WTC11 (cell line): ENCODE data around the gene HCFC1. TPM values are rescaled to one million over a fixed set of nuclear protein-coding genes. Genes with fewer than 3 reads are reported as not detected.

Source experiments
- ATAC-seq: fragments of 200-7000 bp; cut with Tn5 transposase; 2 replicates; pipeline ENCODE4 v1.10.0; 2021; ENCODE audit warnings: mild to moderate bottlenecking, moderate library complexity
- CTCF ChIA-PET: fragments of 300-600 bp; sonication (Branson Sonifier 250); formaldehyde crosslinking; loops from one replicate; lab custom pipeline; 2021; ENCODE audit warnings: antibody characterized with exemption; lab: Charles Lee
- POLR2A ChIA-PET: fragments of 350-600 bp; sonication (Branson Sonifier 250); formaldehyde crosslinking; loops from one replicate; lab custom pipeline; 2021; ENCODE audit warnings: antibody characterized with exemption; lab: Charles Lee
- DNase-seq: peaks from one replicate; pipeline ENCODE4 v3.0.0; 2021; ENCODE audit warnings: low spot score
- H3K27ac Mint-ChIP-seq: 2 replicates; pipeline ENCODE4 v1.8.0; 2021; ENCODE audit warnings: mixed read lengths
- H3K27me3 Mint-ChIP-seq: 2 replicates; pipeline ENCODE4 v1.8.0; 2021; ENCODE audit warnings: low read depth, mild to moderate bottlenecking, moderate library complexity, mixed read lengths
- H3K36me3 Mint-ChIP-seq: 2 replicates; pipeline ENCODE4 v1.8.0; 2021; ENCODE audit warnings: mixed read lengths
- H3K4me1 Mint-ChIP-seq: 2 replicates; pipeline ENCODE4 v1.8.0; 2022; ENCODE audit warnings: mixed read lengths
- H3K4me3 Mint-ChIP-seq: 2 replicates; pipeline ENCODE4 v1.8.0; 2021; ENCODE audit warnings: mild to moderate bottlenecking, moderate library complexity, mixed read lengths
- H3K9me3 Mint-ChIP-seq: 2 replicates; pipeline ENCODE4 v1.8.0; 2021; ENCODE audit warnings: mixed read lengths
- FOXK1 ChIP-seq: sonication (generic); formaldehyde crosslinking; IDR thresholded peaks from 2 replicates; pipeline ENCODE4 v1.8.0; 2022; ENCODE audit warnings: mild to moderate bottlenecking, moderate library complexity, missing genetic modification reagents
- JUN ChIP-seq: sonication (generic); formaldehyde crosslinking; IDR thresholded peaks from 2 replicates; pipeline ENCODE4 v1.8.0; 2023; ENCODE audit warnings: mild to moderate bottlenecking, missing genetic modification reagents
- MLX ChIP-seq: sonication (generic); formaldehyde crosslinking; IDR thresholded peaks from 2 replicates; pipeline ENCODE4 v1.8.1; 2023; ENCODE audit warnings: mild to moderate bottlenecking, missing genetic modification reagents, moderate library complexity
- NR2C2 ChIP-seq: sonication (generic); formaldehyde crosslinking; IDR thresholded peaks from 2 replicates; pipeline ENCODE4 v1.8.0; 2022; ENCODE audit warnings: mild to moderate bottlenecking, missing genetic modification reagents
- NR3C1 ChIP-seq: sonication (generic); formaldehyde crosslinking; conservative IDR thresholded peaks from 2 replicates; pipeline ENCODE4 v1.8.1; 2023; ENCODE audit warnings: low read depth, mild to moderate bottlenecking, missing genetic modification reagents
- SMAD4 ChIP-seq: sonication (generic); formaldehyde crosslinking; IDR thresholded peaks from 2 replicates; pipeline ENCODE4 v1.8.0; 2022; ENCODE audit warnings: mild to moderate bottlenecking, missing genetic modification reagents
- USF2 ChIP-seq: sonication (generic); formaldehyde crosslinking; IDR thresholded peaks from 2 replicates; pipeline ENCODE4 v1.8.1; 2023; ENCODE audit warnings: mild to moderate bottlenecking, missing genetic modification reagents, moderate library complexity
- ZBTB43 ChIP-seq: sonication (generic); formaldehyde crosslinking; IDR thresholded peaks from 2 replicates; pipeline ENCODE4 v1.8.1; 2023; ENCODE audit warnings: mild to moderate bottlenecking, missing genetic modification reagents
- ZNF121 ChIP-seq: sonication (generic); formaldehyde crosslinking; IDR thresholded peaks from 2 replicates; pipeline ENCODE4 v1.8.0; 2023; ENCODE audit warnings: missing genetic modification reagents
- ZNF219 ChIP-seq: sonication (generic); formaldehyde crosslinking; IDR thresholded peaks from 2 replicates; pipeline ENCODE4 v1.8.0; 2023; ENCODE audit warnings: missing genetic modification reagents, mild to moderate bottlenecking, borderline replicate concordance
- ZNF232 ChIP-seq: sonication (generic); formaldehyde crosslinking; IDR thresholded peaks from 2 replicates; pipeline ENCODE4 v1.8.0; 2022; ENCODE audit warnings: mild to moderate bottlenecking, missing genetic modification reagents
- ZNF263 ChIP-seq: sonication (generic); formaldehyde crosslinking; IDR thresholded peaks from 2 replicates; pipeline ENCODE4 v1.8.1; 2022; ENCODE audit warnings: low read depth, mild to moderate bottlenecking, moderate library complexity, missing genetic modification reagents
- ZNF416 ChIP-seq: fragments of 250-450 bp; sonication (Bioruptor Pico); IDR thresholded peaks from 2 replicates; pipeline ENCODE4 v1.9.0; 2021; ENCODE audit warnings: mild to moderate bottlenecking, inconsistent platforms
- ZNF512 ChIP-seq: sonication (generic); formaldehyde crosslinking; IDR thresholded peaks from 2 replicates; pipeline ENCODE4 v1.8.1; 2022; ENCODE audit warnings: missing genetic modification reagents, borderline replicate concordance
- ZNF532 ChIP-seq: fragments of 250-450 bp; sonication (Bioruptor Pico); IDR thresholded peaks from 2 replicates; pipeline ENCODE4 v1.9.0; 2021; ENCODE audit warnings: mild to moderate bottlenecking, borderline replicate concordance
- total RNA-seq: library from RNA; stranded (reverse); gene quantifications from 3 replicates; pipeline ENCODE4 v1.2.3, GENCODE V29; 2021
- TF ChIP-seq, protein P1 (sequence below): fragments of 250-450 bp; sonication (Bioruptor Pico); IDR thresholded peaks from 2 replicates; pipeline ENCODE4 v2.1.2; 2022; ENCODE audit warnings: mild to moderate bottlenecking, moderate library complexity

HCFC1 gene
- total RNA-seq, 1 experiment from 2014 or later = 130 TPM

GRCh38 chrX:153901753-153902140, 69.9 kb downstream of the HCFC1 start:
- ChIA-PET CTCF (no interaction called here), POLR2A (no interaction called here)
- ATAC-seq (no peak), DNase-seq (no peak)
- Mint-ChIP-seq H3K36me3 (no peaks in the 10 kb centered on the region), H3K4me3 (no peak overlapping the region), H3K9me3 (no peaks in the 10 kb centered on the region), H3K27me3 (no peaks in the 10 kb centered on the region), H3K4me1 (peaks cover 23% of the 10 kb centered on the region), H3K27ac (no peak overlapping the region)
- no peak for TF ChIP-seq ZNF416 (CRISPR knock-in tag)
- TF ChIP-seq MLX (CRISPR knock-in tag) = no peak
- no peak for TF ChIP-seq USF2 (CRISPR knock-in tag)
- TF ChIP-seq ZNF532 (CRISPR knock-in tag) = no peak
- no peak for TF ChIP-seq ZNF121 (CRISPR knock-in tag)

DNA sequence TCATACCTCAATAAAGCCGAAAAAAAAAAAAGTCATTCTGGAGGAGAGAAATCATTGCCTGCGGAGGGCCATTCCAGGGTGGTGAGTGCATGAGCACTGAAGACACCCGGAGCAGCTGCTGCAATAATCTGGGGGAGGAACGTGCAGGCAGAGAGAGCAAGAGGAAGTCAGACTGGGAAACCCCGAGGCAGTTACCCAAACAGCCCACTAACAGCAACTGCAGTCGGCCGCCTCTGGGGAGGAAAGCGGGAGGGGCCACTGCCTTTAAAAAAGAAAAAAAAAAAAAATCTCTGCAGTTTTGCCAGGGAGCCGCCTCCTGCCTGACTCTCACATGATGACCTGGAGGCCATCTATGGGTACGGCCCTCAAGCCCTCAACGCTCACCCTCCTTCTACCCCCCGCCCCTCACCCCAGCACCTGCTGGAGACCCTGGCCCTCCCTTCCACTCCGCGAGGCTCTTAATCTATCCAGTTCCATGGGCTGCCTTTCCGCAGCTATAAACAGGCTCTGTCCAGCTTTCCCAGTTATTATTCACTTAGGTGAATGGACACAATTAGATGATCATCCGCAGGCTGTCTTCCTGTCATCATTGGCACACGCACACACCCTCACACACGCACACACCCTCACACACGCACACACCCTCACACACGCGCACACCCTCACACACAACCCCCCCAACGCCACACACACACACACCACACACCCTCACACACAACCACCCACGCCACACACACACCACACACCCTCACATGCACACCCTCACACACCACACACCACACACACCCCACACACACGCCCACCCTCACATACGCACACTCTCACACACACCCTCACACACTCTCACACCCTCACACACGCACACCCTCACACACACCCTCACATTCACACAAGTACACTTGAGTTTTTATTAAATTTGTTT, 70.5 kb downstream of the HCFC1 start:
- ChIA-PET POLR2A (no interaction called here), CTCF (interaction anchor here (0.9 to 1.6 kb wide), 4 partner anchors 8 to 46 kb away, joined by 3 to 4 read pairs (median 4); no protein-coding TSS in a partner anchor)
- ATAC-seq (peak; percentile 53), DNase-seq (no peak)
- Mint-ChIP-seq H3K27me3 (no peaks in the 10 kb centered on the region), H3K4me3 (no peak overlapping the region), H3K4me1 (peaks cover 23% of the 10 kb centered on the region), H3K9me3 (no peaks in the 10 kb centered on the region), H3K27ac (no peak overlapping the region), H3K36me3 (no peaks in the 10 kb centered on the region)
- no peak for TF ChIP-seq JUN (CRISPR knock-in tag)
- TF ChIP-seq ZBTB43 = peak; percentile 80

DNA sequence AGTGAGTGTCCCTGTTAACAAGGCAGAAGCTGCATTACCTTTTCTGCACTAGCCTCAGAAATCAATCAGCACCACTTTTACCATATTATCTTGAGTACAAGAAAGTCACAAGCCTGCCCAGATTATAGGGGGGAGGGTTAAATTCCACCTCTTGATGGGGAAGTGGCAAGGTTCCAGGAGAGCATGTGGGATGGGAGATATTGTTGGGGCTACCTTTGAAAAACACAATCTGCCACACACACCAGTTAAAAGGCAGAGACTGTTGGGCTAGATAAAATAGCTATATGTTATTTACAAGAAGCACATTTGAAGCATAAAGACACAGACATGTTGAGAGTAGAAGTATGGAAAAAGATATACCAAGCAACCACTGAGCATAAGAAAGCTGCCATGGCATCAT, 73.7 kb downstream of the HCFC1 start:
- DNase-seq = no peak
- no peaks in the 10 kb centered on the region for H3K36me3 Mint-ChIP-seq
- TF ChIP-seq SMAD4 (no peak), ZNF263 (CRISPR knock-in tag) (no peak), USF2 (CRISPR knock-in tag) (no peak), ZNF219 (CRISPR knock-in tag) (no peak), JUN (CRISPR knock-in tag) (no peak), FOXK1 (CRISPR knock-in tag) (no peak), ZNF512 (CRISPR knock-in tag) (no peak), ZNF232 (CRISPR knock-in tag) (no peak), NR3C1 (CRISPR knock-in tag) (no peak), NR2C2 (CRISPR knock-in tag) (no peak)
- TF ChIP-seq, protein P1, sequence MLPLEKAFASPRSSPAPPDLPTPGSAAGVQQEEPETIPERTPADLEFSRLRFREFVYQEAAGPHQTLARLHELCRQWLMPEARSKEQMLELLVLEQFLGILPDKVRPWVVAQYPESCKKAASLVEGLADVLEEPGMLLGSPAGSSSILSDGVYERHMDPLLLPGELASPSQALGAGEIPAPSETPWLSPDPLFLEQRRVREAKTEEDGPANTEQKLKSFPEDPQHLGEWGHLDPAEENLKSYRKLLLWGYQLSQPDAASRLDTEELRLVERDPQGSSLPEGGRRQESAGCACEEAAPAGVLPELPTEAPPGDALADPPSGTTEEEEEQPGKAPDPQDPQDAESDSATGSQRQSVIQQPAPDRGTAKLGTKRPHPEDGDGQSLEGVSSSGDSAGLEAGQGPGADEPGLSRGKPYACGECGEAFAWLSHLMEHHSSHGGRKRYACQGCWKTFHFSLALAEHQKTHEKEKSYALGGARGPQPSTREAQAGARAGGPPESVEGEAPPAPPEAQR (CRISPR knock-in tag) = no peak

More for the DNA sequence above, 73.7 kb downstream of the HCFC1 start:
- Mint-ChIP-seq H3K27me3 (no peaks in the 10 kb centered on the region), H3K4me1 (peaks cover 14% of the 10 kb centered on the region), H3K27ac (no peak overlapping the region), H3K4me3 (no peak overlapping the region), H3K9me3 (no peaks in the 10 kb centered on the region)
- CTCF ChIA-PET = interaction anchor here (0.7 kb wide), 2 partner anchors 126 to 227 kb away, joined by 3 read pairs; no protein-coding TSS in a partner anchor
- no peak for ATAC-seq
- POLR2A ChIA-PET = no interaction called here
